NCI-H526 treated with DMSO at 0.1 percent for 48 hours (cell line): ENCODE data around the gene ANO8.
"Not testable (repeated sequence)": the region's sequence is repeated elsewhere in the genome, so short reads cannot be mapped to it uniquely, and the experiment has no call there.

Experiments used
- DNase-seq: peaks from one replicate; lab custom pipeline; 2025; lab: John Stamatoyannopoulos, UW

ANO8 gene

DNA sequence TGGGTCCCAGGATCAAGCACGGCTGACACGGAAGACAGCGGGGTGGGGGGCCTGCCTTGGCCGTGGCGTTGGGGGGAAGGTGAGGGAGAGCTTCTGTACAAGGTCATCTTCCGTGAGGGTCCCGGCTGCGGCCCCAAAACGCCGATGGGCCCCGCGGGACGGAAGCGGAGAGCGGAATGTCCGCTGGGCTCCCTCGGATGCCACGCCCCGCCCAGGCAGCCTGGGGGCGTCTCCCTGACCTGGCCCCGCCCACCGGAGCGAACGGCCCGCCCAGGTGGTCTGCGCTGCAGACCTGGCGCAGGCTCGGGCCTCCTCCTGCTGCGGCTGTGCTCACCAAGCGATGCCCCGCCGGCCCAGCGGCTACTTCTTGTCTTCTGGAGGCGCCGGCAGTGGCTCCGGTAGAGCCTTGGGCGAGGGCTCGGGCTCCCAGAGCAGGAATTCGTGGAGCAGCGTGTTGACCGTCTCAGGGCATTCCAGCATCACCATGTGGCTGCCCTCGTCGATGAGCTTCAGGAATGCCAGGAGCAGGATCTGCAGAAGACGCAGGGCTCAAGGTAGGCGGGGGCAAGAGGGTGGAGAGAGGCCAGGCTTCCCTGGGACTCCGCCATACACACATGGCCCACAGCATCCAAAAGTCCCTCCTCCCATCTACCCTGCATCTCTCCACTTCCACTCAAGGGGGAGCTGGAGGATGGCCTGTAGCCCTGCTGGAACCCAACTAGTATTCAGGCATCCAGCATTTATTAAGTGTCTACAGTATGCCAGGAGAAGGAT, 42.2 kb downstream of the ANO8 start:
- DNase-seq, result peak; percentile 40

DNA sequence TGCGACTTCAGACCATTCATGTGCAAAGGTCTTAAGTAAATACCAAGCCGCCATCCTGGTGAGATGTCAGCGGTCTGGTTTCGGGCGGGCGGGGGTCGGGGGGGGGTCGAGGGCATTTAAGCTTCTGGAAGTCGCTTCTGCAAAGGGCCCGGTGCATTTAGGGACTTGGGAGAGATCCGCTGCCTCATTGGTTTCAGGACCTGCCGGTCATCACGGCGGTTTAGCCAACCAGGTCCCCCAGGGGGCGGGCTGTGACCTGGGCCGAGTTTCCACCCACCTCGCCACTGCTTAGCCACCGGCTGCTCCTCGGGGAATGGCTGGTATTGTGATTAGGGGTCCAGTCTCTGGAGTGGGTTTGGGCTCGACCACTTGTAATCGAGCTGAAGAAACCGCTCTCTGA, 45.2 kb downstream of the ANO8 start:
- peak; percentile 2 for DNase-seq

DNA sequence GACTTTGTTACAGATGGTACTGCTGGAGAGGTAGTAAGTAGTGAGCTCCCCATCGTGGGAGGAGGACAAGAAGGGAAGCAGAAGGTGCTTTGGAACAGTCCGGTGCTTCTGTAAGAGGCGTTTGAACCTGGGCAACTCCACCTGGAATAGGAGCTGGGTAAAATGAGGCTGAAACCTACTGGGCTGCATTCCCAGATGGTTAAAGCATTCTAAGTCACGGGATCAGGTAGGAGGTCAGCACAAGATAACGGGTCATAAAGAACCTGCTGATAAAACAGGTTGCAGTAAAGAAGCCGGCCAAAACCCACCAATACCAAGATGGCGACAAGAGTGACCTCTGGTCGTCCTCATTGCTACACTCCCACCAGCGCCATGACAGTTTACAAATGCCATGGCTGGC, 47.9 kb downstream of the ANO8 start:
- DNase-seq, result no peak

DNA sequence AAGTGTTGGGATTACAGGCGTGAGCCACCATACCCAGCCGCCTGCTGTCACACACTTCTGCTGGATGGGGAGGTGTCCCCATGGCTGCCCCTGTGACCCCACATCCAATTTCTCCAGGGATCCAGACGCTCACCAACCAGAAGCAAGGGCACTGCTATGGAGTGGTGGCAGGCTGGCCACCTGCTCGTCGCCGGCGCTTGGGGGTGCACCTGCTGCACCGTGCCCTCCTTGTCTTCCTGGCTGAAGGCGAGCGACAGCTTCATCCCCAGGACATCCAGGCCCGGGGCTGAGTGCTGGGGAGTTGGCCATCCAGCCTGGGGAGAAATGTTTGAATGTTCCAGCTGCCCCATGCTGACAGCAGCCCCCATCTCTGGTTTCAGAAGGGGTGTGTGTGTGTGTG, 48.4 kb downstream of the ANO8 start:
- DNase-seq, result no peak

DNA sequence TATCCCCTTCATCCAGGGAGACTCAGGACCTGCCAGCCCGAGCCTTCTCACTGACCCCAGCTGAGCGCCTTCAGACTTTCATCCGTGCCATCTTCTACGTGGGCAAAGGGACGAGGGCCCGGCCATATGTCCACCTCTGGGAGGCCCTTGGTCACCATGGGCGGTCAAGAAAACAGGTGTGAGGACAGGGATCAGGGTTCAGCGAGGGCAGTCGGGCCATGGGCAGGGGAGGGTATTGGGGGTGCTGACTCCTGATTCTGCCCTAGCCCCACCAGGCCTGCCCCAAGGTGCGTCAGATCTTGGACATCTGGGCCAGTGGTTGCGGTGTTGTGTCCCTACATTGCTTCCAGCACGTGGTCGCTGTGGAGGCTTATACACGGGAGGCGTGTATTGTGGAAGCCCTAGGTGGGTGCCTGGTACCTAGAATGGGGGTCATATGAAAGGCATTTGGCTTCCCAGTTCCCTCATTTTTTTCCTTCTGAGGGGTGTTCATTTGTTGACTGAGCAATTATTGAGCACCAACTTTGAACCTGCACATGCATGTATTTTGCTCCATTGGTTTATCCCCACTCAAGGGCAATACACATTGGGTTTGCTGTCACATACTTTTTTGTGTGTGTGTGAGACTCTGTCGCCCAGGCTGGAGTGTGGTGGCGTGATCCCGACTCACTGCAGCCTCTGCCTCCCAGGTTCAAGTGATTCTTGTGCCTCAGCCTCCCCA, 49.1 kb downstream of the ANO8 start:
- no peak for DNase-seq

DNA sequence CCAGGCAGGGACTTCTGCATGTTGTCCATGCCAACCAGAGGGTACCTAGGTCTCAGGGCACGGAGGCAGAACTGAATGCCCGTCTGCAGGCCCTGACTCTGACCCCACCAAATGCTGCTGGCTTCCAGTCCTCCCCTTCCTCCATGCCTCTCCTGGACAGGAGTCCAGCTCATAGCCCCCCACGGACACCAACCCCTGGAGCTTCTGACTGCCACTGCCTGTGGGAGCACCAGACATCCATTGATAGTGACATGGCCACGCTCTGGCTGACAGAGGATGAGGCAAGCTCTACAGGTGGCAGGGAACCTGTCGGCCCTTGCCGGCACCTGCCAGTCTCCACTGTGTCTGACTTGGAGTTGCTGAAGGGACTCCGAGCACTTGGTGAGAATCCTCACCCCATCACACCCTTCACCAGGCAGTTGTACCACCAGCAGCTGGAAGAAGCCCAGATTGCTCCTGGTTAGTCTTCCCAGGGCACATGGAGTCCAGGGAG, 51.1 kb downstream of the ANO8 start:
- DNase-seq, result no peak

DNA sequence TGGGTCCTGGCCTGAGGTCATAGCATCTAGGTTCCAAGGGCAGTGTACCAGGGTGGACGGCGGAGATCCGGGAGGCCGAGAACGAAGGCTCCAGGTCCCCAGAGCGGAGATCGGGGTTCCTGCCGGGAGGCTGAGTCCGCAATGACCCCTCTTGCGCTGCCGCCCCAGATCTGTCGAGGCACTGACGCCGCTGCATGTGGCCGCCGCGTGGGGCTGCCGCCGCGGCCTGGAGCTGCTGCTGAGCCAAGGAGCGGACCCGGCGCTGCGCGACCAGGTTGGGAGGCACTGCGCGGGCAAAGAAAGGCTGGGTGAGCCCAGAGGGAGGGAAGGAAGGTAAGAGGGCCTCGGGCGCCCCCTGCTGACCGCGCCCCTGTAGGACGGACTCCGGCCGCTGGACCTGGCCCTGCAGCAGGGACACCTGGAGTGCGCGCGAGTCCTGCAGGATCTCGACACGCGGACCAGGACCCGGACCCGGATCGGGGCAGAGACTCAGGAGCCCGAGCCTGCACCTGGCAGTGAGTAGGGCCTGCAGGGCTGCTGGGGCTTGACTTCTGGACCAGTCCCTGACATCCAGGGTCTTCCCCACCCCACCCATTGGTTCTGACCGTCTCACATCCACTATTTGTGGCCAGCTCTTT, 52.0 kb downstream of the ANO8 start:
- DNase-seq, result peak; percentile 54

DNA sequence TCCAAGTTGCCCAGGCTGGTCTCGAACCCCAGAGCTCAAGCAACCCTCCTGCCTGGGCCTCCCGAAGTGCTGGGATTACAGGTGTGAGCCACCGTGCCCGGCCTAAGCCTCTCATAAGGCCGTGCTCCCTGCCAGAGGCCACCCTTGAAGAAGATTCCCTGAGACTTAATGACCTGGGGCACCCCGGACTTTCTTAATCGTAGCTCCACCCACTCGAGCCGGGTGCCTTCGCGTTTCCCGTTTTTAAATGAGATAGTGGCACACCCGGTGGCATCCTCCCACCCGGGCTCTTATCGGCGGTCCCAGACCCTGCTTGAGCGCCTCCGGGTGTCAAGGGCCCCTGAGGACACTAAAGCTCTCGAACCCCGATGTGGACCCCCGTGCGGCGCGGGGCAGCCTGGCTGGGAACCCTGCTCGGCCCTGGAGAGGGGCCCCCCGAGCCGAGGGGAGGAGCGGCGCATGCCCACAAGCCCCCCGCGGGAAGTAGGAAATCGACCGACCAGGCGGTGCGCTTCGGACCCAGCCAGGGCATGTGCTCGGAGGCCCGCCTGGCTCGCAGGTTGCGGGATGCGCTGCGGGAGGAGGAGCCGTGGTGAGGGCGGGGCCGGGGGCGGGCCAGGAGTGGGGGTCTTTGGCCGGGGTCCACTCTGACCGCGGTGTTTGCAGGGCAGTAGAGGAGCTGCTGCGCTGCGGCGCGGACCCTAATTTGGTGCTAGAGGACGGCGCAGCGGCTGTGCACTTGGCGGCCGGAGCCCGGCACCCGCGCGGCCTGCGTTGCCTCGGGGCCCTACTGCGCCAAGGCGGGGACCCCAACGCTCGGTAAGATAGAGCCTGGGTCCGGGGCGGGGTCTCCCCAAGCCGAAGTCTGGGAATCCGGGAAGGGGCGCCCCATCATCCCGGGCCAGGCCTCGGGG, 53.0 kb downstream of the ANO8 start, which contains the start of gene ANKLE1:
Gene ANKLE1 (plus strand): TSS at position 511 of the 914 bp plus-strand sequence. CDS start 20 bp downstream, at position 531.
- no peak for DNase-seq

DNA sequence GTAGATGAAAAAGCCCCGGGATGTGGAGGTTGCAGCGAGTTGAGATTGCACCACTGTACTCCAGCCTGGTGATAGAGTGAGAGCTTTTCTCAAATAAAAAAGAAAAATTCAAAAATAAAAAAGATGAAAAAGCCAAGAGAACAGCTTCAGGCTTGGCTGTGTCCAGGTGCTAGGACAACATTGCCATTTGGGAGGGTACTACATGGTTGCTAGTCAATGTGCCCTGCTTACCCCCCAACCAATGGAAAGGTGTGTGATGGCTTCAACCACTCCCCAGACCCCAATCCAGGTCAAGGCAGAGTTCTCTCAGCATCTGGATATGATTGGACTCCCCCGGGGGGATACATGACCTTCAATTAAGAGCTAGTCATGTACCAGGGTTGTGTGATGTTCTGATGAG, 55.2 kb downstream of the ANO8 start:
- DNase-seq, result no peak

DNA sequence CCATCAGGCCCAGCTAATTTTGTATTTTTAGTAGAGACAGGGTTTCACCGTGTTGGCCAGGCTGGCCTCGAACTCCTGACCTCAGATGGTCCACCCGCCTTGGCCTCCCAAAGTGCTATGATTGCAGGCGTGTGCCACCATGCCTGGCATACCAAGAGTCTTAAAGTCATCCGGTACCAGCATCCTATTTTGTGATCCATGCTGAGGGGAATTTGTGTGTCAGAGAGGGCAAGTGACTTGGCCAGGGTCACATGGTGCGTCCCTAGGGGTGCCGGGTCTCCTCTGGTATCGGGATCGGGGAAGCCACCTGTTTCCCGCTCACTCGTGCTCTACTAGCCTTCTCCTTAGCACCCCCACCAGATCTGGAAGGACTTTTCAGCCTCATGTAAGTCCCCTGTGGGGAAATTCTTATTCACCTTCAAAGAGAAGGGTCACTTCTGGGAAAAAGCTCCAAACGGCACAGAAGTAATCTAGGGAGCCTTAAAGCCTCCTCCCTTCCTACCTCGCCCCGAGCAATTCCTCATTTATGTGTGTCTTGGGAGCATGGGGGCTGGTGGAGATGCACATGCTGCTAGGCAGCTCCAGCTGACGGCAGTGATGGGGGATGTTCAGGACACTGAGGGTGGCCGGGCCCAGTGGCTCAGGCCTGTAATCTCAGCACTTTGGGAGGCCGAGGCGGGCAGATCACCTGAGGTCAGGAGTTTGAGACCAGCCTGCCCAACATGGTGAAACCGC, 59.0 kb downstream of the ANO8 start:
- DNase-seq, result no peak

DNA sequence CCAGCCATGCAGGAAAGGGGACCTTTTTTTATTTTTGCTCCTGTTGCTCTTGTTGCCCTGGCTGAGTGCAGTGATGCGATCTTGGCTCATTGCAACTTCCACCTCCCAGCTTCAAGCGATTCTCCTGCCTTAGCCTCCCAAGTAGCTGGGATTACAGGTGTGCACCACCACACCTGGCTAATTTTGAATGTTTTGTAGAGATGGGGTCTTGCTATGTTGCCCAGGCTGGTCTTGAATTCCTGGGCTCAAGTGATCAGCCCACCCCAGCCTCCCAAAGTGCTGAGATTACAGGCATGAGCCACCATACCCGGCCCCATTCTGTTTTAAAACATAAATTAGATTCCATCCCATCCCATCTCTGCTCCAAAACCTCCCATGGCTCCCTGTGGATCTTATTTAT, 59.8 kb downstream of the ANO8 start:
- not testable (repeated sequence) for DNase-seq
